ENCODE data around the gene ITGA11.

The ITGA11 gene

DNA sequence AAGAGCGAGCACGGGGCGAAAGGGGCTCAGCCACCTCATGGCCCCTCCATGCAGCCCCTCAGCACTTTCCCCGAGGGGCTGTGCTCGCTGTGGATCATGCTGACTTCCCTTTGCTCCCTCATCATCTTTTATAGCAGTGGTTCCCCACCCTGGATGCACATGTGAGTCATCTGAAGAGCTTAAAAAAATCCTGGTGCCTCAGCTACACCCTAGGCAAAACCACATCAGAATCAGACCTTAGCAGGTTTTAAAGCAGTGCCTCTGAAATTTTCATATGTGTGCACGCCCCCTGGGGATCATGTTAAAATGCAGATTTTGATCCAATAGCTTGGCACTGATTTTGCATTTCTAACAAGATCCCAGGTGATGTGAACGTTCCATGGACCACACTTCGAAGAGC is 103.5 kb downstream of the ITGA11 start:
- Mint-ChIP-seq H3K27ac (no peak overlapping the region), H3K27me3 (peaks cover 58 to 90% of the 10 kb centered on the region in 2 donors), H3K4me3 (no peak overlapping the region), H3K9me3 (no peaks in the 10 kb centered on the region), H3K4me1 (ENCODE audit: low read depth in 2 of 2) (peaks cover 0 to 6% of the 10 kb centered on the region in 2 donors), H3K36me3 (ENCODE audit: insufficient read depth) (peaks cover 4% of the 10 kb centered on the region)
- DNase-seq (no peak), ATAC-seq (replicated peaks) (no peak)

DNA sequence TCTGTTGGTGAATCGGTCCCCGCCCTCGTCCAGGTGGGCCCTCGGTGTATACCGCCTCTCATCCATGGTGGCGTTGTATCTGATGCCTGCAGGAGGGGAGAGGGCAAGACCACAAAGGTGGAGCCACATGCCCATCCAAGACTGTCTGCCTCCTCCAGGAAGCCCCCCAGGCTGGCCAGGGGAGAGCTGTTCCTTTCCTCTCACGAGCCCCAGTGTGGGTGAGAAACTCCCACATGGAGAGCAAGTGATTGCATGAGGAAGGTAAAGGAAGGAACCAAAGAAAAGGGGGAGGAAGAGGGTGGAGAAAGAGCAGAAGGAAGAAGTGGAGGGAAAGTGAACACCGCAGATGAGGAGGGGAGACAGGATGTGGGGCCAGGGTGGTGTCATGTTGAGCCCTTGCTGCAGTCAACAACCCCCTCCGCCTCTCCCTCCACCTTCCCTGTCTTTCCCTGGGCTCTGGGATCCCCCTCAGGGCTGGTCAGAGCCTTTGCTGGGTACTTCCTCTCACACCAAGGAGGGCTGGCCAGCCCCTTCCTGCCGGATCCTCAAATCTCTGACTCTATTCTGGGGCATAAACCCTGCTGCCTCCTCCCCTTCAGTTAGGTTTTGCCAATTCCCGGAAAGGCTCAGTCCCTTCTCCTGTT is 105.1 kb downstream of the ITGA11 start:
- ATAC-seq (replicated peaks) (no peak), DNase-seq (no peak)
- peaks cover 4% of the 10 kb centered on the region for H3K36me3 Mint-ChIP-seq (ENCODE audit: insufficient read depth)
- no peak overlapping the region for H3K27ac Mint-ChIP-seq
- H3K9me3 Mint-ChIP-seq: no peaks in the 10 kb centered on the region
- peaks cover 0 to 6% of the 10 kb centered on the region in 2 donors for H3K4me1 Mint-ChIP-seq (ENCODE audit: low read depth in 2 of 2)
- H3K27me3 Mint-ChIP-seq: peaks cover 61 to 80% of the 10 kb centered on the region in 2 donors
- no peak overlapping the region for H3K4me3 Mint-ChIP-seq

GRCh38 chr15:68325726-68326125 is 106.2 kb downstream of the ITGA11 start:
- no peak overlapping the region for H3K27ac Mint-ChIP-seq
- no peak for DNase-seq
- ATAC-seq (replicated peaks): no peak
- no peak overlapping the region for H3K4me3 Mint-ChIP-seq
- H3K36me3 Mint-ChIP-seq (ENCODE audit: insufficient read depth): peaks cover 4% of the 10 kb centered on the region
- H3K4me1 Mint-ChIP-seq (ENCODE audit: low read depth in 2 of 2): peaks cover 0 to 6% of the 10 kb centered on the region in 2 donors
- H3K27me3 Mint-ChIP-seq: peaks cover 58 to 75% of the 10 kb centered on the region in 2 donors
- no peaks in the 10 kb centered on the region for H3K9me3 Mint-ChIP-seq

DNA sequence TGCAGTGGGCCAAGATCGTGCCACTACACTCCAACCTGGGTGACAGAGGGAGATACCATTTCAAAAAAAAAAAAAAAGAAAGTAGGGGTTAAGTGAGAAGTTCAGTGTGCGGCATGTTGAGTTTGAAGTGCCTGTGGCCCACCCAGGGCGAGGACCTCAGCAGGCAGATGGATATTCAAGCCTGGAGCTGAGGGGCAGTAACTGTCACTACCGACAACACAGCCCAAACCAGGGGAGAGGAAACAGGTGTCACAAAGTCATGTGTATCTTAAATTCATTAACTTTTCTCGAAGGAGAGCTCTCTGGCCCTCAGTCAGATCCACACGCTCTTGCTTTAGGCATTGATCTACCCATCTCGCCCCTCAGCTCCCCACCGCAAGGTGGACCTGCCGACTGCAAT is 109.2 kb downstream of the ITGA11 start:
- Mint-ChIP-seq H3K4me1 (ENCODE audit: low read depth in 2 of 2) (peaks cover 0 to 4% of the 10 kb centered on the region in 2 donors), H3K36me3 (ENCODE audit: insufficient read depth) (peaks cover 4% of the 10 kb centered on the region), H3K27ac (no peak overlapping the region), H3K4me3 (no peak overlapping the region), H3K27me3 (peaks cover 50 to 60% of the 10 kb centered on the region in 2 donors), H3K9me3 (no peaks in the 10 kb centered on the region)
- no peak for DNase-seq
- no peak for ATAC-seq (replicated peaks)

- H3K27me3 Mint-ChIP-seq: peaks cover 49 to 56% of the 10 kb centered on the region in 2 donors
- H3K36me3 Mint-ChIP-seq (ENCODE audit: insufficient read depth): peaks cover 4% of the 10 kb centered on the region
- H3K27ac Mint-ChIP-seq: no peak overlapping the region
- DNase-seq (no peak), ATAC-seq (replicated peaks) (no peak)
- no peak overlapping the region for H3K4me3 Mint-ChIP-seq
- no peaks in the 10 kb centered on the region for H3K9me3 Mint-ChIP-seq
- H3K4me1 Mint-ChIP-seq (ENCODE audit: low read depth in 2 of 2): peaks cover 0 to 1% of the 10 kb centered on the region in 2 donors
Observed at GRCh38 chr15:68321229-68321628, 110.7 kb downstream of the ITGA11 start.

- Mint-ChIP-seq H3K4me1 (ENCODE audit: low read depth in 2 of 2) (peaks cover 0 to 1% of the 10 kb centered on the region in 2 donors), H3K4me3 (no peak overlapping the region)
Observed at GRCh38 chr15:68319997-68320396, 112.0 kb downstream of the ITGA11 start.

DNA sequence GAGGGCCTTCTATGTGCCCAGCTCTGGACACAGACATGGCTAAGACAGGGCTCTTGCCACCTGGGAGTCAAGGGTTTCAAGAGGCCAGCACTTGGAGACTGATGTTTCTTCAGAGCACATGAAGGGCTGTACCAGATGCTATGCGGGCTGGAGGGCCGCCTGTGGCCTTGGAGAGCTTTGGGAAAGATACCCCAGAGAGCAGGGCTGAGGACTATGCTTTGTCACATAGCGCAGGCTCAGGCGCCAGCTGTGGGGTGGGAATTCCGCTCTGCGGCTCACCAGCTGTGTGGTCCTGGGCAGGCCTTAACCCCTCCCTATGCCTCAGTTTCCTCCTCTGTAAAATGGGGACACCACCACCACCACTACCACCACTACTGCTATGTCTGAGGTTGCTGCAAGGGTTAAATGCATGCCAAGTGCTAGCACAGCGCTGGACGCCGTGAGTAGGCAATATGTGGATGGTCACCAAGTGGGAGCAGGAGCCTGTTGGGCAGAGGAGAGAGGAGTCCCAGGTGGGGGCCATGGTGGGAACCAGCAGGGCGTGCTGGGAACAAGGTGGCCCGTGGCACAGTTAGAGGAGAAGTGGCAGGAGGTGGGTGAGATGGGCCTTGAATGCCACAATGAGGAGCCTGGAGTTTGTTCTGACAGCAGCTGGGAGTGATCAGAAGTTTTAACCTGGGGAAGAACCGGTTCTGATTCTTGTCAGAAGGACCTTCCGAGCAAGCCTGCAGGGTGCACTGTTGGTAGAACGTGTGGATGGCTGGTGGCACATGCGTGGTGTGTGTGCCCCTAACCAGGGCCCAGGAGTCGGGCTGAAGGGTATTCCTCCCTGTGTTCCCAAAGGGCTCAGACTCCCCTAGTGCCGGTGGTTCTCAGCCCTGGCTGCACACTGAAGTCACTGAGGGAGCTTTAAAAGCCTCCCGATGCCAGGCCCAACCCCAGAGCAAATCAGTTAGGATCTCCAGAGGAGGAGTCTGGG is 112.7 kb downstream of the ITGA11 start:
- peaks cover 7% of the 10 kb centered on the region for H3K36me3 Mint-ChIP-seq (ENCODE audit: insufficient read depth)
- DNase-seq: no peak

More at GRCh38 chr15:68319997-68320396, 112.0 kb downstream of the ITGA11 start:
- Mint-ChIP-seq H3K36me3 (ENCODE audit: insufficient read depth) (peaks cover 4% of the 10 kb centered on the region), H3K27me3 (peaks cover 49 to 59% of the 10 kb centered on the region in 2 donors), H3K9me3 (no peaks in the 10 kb centered on the region), H3K27ac (no peak overlapping the region)
- DNase-seq (no peak), ATAC-seq (replicated peaks) (no peak)

GRCh38 chr15:68318008-68318835 is 113.7 kb downstream of the ITGA11 start:
- Mint-ChIP-seq H3K4me3 (no peak overlapping the region), H3K27me3 (peaks cover 52 to 60% of the 10 kb centered on the region in 2 donors), H3K9me3 (no peaks in the 10 kb centered on the region), H3K4me1 (ENCODE audit: low read depth in 2 of 2) (peaks cover 0 to 1% of the 10 kb centered on the region in 2 donors), H3K27ac (no peak overlapping the region), H3K36me3 (ENCODE audit: insufficient read depth) (peaks cover 2% of the 10 kb centered on the region)
- ATAC-seq (replicated peaks): no peak
- no peak for DNase-seq

More for the DNA sequence above, 112.7 kb downstream of the ITGA11 start:
- H3K27ac Mint-ChIP-seq: no peak overlapping the region
- H3K4me3 Mint-ChIP-seq: no peak overlapping the region
- peaks cover 0 to 1% of the 10 kb centered on the region in 2 donors for H3K4me1 Mint-ChIP-seq (ENCODE audit: low read depth in 2 of 2)
- H3K27me3 Mint-ChIP-seq: peaks cover 52 to 59% of the 10 kb centered on the region in 2 donors
- no peak for ATAC-seq (replicated peaks)
- H3K9me3 Mint-ChIP-seq: no peaks in the 10 kb centered on the region

GRCh38 chr15:68317281-68318007 is 114.5 kb downstream of the ITGA11 start:
- no peaks in the 10 kb centered on the region for H3K9me3 Mint-ChIP-seq

DNA sequence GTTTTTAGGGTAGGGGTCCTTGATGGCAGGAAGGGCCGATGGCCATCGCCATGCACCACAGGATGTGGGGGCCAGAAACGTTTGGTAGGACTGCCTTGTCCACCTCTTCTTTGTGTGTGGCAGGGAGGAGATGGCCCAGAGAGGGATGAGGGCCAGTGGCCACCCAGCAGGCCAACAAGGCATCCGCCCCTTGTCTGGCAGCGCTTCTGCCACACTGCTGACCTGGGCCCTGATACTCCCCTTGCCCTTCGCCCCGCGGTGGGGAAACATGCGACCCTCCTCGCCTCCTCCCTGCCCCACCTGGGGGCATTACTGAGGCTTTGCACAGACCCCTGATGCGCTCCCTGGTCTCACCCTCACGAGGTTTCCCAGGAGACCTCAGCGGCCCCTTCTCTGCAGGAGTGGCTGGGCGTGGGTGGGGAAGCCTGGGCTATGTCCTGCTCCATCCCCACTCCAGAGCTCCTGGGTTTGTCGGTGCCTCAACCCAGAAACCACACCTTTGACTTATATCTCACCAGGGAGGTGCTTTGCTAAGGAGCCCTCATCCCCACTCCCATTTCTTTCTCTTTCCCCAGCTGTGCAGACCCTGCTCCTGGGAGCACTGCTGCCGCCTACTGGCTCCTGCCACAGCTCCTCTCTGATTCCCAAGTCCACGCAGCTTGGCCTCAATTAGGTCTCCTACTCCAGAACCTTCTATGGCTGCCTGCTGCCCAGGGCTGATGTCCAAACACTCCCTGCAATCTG is 115.7 kb downstream of the ITGA11 start:
- peaks cover 0 to 1% of the 10 kb centered on the region in 2 donors for H3K4me1 Mint-ChIP-seq (ENCODE audit: low read depth in 2 of 2)
- no peak overlapping the region for H3K4me3 Mint-ChIP-seq
- peaks cover 2% of the 10 kb centered on the region for H3K36me3 Mint-ChIP-seq (ENCODE audit: insufficient read depth)
- DNase-seq (no peak), ATAC-seq (replicated peaks) (no peak)
- H3K27ac Mint-ChIP-seq: no peak overlapping the region
- peaks cover 40 to 58% of the 10 kb centered on the region in 2 donors for H3K27me3 Mint-ChIP-seq
- H3K9me3 Mint-ChIP-seq: no peaks in the 10 kb centered on the region

More at GRCh38 chr15:68317281-68318007, 114.5 kb downstream of the ITGA11 start:
- Mint-ChIP-seq H3K36me3 (ENCODE audit: insufficient read depth) (peaks cover 2% of the 10 kb centered on the region), H3K4me1 (ENCODE audit: low read depth in 2 of 2) (peaks cover 0 to 1% of the 10 kb centered on the region in 2 donors), H3K4me3 (no peak overlapping the region), H3K27ac (no peak overlapping the region), H3K27me3 (peaks cover 50 to 66% of the 10 kb centered on the region in 2 donors)
- ATAC-seq (replicated peaks): no peak
- DNase-seq: no peak

DNA sequence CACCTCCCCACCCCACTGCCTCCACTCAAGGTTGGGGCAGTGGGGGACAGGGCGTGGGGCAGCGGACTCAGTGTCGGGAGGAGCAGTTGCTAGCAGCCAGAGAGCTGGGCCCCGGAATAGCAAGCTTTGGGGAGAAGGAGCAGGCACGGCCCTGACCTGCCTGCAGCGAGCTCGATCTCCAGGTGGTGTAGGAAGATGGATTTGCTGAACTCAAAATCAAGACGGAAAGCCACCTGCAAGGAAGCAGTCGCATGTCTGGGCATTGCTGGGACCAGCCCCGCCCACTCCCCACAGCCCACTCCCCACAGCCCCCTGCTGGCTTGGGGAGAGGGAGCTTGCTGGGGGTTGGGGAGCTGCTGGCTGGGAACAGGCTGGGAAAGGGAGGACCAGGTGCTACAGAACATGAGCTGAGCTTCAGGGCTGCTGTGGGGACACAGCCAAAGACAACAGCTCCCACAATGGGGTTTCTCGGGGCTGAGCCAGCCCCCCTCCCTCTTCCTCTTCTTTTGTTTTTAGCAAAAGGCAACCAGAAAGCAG is 116.4 kb downstream of the ITGA11 start:
- no peak overlapping the region for H3K27ac Mint-ChIP-seq
- no peak overlapping the region for H3K4me3 Mint-ChIP-seq
- ATAC-seq (replicated peaks) (no peak), DNase-seq (no peak)
- H3K36me3 Mint-ChIP-seq (ENCODE audit: insufficient read depth): peaks cover 2% of the 10 kb centered on the region
- peaks cover 0 to 1% of the 10 kb centered on the region in 2 donors for H3K4me1 Mint-ChIP-seq (ENCODE audit: low read depth in 2 of 2)
- H3K27me3 Mint-ChIP-seq: peaks cover 40 to 65% of the 10 kb centered on the region in 2 donors
- no peaks in the 10 kb centered on the region for H3K9me3 Mint-ChIP-seq

GRCh38 chr15:68315035-68315434 is 116.9 kb downstream of the ITGA11 start:
- ATAC-seq (replicated peaks): no peak
- Mint-ChIP-seq H3K9me3 (no peaks in the 10 kb centered on the region), H3K4me3 (no peak overlapping the region), H3K36me3 (ENCODE audit: insufficient read depth) (peaks cover 2% of the 10 kb centered on the region), H3K4me1 (ENCODE audit: low read depth in 2 of 2) (peaks cover 0 to 1% of the 10 kb centered on the region in 2 donors), H3K27me3 (peaks cover 40 to 65% of the 10 kb centered on the region in 2 donors), H3K27ac (no peak overlapping the region)
- DNase-seq: no peak
